UCSD-AML1 (cell line): ENCODE results near the gene FBXO10.
"Not testable (repeated sequence)": the region's sequence is repeated elsewhere in the genome, so short reads cannot be mapped to it uniquely, and the experiment has no call there.

Source experiments
- DNase-seq: peaks from one replicate; lab custom pipeline; 2025; ENCODE audit not compliant: unreplicated experiment; lab: John Stamatoyannopoulos, UW

Gene FBXO10, protein sequence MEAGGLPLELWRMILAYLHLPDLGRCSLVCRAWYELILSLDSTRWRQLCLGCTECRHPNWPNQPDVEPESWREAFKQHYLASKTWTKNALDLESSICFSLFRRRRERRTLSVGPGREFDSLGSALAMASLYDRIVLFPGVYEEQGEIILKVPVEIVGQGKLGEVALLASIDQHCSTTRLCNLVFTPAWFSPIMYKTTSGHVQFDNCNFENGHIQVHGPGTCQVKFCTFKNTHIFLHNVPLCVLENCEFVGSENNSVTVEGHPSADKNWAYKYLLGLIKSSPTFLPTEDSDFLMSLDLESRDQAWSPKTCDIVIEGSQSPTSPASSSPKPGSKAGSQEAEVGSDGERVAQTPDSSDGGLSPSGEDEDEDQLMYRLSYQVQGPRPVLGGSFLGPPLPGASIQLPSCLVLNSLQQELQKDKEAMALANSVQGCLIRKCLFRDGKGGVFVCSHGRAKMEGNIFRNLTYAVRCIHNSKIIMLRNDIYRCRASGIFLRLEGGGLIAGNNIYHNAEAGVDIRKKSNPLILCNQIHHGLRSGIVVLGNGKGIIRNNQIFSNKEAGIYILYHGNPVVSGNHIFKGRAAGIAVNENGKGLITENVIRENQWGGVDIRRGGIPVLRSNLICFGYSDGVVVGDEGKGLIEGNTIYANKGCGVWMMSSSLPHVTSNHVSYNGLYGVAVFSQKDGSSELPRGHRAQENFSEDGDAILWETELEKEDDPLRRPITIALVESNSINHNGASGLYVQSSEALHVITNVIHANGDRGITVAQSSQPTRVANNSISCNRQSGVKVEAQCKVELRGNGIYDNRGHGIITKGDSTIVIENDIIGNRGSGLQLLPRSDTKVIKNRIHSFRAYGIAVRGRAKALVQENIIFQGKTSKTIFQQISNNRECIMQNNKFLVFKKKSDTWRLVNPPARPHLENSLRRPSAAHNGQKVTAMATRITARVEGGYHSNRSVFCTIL

DNA sequence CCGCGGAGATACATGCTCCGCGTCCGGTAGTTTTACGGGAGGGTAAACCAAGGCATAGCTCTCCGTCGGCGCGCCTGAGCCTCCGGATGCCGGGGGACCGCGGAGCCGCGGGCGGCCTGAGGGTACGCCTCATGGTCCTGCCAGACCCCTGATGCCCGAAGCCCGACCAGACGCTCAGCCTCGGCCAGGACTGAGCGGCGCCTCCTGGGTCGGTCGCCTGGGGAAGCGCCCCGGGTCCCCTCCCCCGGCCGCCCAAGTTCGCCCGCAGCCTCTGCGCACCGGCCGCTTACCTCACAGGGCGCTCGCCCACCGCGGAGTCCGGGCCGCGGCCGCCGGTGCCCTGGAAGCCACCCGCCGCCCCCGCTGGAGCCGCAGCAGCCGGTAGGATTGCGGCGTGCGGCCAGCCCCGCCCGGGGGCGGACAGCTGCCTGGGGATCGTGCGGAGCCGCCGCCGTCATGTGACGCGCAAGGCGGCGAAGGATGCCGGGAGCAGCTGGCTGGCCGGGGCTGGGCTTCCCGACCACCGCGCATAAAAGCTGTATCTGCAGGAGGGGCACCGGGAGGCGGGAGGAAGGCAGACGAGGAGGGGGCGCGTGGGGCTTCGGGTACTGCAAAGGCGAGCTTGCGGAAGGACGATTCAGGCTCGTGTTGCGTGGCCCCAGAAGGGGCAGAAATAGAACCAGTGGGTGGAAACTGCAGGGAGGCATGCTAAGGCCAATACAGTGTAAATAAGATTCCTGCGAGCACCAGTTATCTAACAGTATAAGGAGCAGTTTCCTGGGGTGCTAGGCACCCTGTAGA lies at the start of gene FBXO10:
FBXO10 (minus strand) TSS at position 460 of the 801 bp plus-strand sequence. CDS start 34,612 bp downstream, outside the sequence.
- DNase-seq = peak; percentile 34

DNA sequence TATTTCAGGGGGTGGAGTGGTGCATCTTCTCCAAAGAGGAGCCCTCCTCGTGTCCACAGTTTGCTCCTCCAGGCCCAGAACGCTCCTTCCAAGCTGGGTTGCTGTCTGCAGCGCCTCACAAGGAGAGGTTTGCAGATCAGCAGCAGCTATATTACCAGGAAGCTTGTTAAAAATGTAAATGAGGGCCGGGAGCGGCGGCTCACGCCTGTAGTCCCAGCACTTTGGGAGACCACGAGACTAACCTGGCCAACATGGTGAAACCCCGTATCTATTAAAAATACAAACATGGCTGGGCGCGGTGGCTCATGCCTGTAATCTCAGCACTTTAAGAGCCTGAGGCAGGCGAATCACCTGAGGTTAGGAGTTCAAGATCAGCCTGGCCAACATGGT lies 49.6 kb upstream of the FBXO10 start:
- no peak for DNase-seq

DNA sequence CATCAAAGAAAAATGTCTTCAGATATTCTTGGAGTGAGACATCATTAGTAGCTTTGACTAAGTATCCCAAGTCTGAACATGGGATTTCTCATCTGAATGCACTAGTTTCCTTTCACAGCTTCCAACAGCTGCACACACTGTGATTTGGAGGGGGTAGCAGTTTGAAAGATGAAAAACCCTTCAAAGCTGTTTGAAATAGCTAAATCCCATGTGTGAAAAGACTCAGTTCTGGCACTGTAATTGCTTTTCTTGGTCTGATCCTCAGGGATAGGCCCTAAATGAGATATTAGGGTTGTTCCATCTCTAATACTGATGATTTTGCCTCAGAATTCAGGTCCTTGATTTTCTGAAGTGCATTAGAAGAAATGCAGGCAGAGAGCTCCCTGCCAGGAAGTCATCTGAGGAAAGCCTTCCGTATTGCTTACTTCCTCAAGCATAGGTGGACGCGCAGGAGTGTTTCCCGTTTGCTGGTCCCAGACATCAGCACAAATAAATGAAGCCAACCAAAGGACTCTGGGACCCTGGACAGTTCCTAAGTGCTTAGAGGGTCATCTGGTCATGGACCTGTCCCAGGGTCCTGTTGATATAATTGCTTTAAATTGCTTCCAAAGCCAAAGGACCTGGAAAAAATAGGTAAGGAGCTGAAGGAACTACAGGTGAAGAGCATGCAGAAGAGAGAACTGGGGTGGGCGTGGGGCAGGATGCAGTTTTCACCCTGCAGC lies 49.0 kb upstream of the FBXO10 start:
- DNase-seq = no peak

DNA sequence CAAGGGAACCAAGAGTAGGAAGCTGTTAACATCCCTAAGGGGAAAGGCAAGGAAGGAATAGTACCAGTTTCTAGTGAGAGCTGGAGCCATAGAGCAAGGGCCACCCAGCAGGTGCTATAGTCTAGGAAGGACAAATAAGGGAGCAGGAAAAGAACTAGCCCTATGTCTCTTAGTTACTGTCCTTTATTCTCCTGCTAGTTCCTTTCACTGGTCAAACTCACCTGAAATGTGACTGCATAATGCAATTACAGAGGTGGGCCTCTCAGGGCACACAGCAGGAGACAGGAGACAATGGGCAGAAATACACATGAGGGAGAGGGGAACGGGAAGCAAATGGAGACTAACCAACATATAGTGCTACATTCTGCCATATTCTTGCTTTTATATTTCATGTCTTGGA lies 47.9 kb upstream of the FBXO10 start:
- no peak for DNase-seq

DNA sequence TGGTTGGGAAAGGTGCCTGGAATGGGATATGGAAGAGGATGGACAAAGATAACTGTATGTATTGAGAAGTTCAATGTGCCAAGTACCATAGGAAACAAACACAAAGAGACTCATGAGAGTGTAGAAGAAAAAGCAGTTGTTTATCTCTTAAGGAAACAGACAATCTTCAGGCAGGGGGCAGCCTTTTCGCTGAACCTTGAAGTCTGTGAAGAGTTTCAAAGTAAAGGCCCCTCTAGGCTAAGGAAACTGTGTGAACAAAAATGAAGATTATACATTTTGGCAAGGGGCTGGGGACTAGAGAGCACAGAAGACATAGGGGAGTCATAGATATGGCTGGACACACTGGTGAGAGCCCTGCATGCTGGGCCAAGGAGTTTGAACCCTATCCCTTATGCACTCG lies 47.1 kb upstream of the FBXO10 start:
- DNase-seq = no peak

DNA sequence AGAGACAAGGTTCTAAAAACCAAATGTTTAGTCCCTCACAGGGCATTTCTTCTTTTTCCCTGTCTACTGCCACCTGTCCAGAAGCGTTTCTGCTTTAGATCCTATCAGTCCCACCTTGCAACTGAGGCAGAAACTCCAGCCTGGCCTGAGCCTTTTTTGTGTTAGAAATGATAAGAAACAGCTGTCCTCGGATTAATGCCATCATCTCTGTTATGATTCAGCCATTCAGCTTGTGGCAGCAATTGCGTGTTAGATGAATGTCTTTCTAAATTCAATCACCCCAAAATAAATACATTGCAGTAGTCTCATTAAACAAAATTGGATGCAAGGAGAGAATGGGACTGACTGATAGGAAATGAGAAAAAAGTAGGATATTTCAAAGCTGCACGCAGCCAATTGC lies 46.3 kb upstream of the FBXO10 start:
- no peak for DNase-seq

DNA sequence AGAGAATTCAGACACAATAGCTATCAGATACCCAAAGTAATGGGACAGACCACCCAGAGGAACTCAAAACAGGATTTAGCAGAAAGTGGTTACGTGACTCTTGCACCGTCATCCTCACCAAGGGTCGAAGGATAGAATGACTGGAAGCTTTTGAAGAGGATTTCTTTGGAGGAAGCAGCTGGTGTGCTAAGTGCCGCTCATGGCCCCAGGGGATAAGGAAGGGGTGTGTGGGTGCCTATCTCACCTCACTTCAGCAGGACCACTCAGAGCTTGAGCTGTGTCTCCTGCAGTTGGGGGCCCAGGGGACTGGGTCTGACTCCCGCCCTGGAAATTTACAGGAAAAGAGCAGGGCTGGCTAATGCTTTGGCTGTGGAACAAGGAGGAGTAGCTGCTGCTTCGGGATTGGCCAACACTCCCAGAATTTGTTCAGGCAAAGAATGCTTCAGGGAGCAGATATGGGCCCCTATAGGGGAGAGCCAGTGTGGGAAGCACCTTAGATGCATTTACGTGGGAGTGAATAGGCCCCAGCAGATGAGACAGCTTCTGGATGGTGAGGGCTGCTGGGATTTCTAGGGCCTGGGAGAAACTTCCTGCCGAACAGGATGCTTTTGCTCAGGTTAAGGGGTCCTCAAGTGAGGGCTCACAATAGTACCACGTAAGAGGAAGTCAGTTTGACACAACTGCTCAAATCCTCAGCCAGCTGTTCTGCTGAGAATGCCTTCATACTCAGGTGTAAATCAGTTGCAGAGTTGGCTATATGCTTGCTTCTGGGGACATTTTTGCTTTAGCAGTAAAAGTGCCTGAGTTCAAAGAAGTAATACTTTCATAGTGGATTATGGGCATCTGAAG lies 45.3 kb upstream of the FBXO10 start:
- no peak for DNase-seq

DNA sequence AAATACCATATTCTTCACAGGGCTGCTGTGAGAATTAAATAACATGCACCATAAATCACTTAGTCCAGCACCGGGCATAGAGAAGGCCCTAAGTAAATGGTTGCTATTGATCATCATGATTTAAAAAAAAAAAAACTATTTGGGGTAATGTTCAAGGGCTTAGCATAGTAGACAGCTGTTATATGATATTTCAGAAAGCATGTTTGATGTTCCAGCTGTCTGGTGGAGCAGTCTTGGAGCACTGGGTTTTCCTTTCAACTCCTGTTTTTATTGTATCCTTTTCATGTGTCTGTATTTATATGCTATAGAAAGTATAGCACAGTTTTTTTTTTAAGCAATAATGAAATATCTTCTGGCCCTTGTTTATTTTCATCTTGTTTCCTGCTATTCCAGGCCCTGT lies 44.2 kb upstream of the FBXO10 start:
- no peak for DNase-seq

DNA sequence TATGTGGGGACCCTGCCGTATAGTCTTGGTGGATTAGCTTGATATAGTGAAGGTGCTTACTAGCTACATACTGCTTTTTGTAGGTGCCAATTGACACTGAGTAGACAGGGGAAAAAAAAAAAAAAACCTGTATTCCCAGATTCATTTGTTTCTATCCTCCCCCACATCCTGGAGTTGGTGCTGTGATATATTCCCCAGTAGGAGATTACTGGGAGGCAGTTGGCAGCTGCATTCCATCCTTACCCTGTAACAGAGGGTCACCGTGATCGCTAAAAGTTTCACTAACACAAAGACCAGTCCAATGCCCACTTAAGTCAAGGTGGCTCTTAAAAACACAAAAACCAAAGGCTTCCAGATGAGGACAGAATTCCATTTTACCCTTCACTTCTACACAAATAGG lies 43.6 kb upstream of the FBXO10 start:
- no peak for DNase-seq

DNA sequence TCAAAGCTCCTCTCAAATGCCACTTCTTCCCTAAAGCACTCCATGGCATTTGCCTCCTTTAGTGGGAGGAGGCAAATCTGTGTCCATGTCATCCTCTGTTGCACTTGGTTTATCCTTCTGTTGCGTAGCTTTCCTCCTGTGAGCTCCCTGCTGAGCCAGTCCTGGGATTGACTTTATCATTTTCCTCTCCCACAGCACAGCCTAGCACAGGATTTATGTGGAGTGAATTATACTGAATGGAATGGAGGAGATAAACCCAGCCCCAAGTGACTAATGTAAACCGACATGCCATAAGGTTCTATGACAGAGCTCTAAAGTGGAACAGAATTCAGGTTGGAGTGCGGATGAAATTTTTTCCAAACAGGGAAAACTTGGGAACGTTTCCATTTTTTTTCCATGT lies 42.6 kb upstream of the FBXO10 start:
- DNase-seq = no peak

DNA sequence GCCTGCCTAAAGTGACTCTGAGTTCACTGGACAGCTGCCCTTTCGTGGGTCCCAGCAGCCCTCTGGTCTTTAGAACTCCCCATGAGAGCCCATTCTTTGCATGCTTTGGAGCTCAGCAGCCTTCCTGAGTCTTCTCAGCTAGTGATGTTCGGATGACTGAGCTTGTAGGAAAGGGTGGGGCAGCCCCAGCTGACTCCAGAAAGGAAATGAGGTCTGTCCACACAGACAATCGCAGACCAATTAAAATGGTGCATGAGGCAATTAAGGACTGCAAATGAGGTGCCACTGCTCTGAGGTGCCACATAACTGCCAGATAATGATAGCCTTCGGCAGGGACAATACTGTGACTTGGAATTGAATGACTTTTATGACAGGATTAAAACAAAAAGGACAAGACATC lies 41.7 kb upstream of the FBXO10 start:
- no peak for DNase-seq

DNA sequence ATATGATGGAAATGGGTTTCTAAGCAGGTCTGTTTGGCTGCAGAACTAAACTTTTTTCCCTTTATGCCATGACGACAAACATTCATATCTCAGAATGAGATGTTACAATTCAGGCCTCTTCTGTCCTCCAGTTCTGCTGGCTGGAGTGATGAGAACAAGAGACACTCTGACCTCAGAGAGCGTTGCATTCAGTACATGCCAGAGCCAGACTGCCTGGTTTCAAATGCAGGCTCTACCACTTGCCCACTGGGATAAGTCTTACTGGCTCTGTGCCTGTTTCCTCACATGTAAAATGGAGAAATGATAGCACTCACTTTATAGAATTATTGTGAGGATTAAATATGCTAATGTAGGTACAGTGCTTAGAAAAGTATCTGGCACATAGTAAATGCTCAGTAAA lies 41.0 kb upstream of the FBXO10 start:
- DNase-seq = no peak

DNA sequence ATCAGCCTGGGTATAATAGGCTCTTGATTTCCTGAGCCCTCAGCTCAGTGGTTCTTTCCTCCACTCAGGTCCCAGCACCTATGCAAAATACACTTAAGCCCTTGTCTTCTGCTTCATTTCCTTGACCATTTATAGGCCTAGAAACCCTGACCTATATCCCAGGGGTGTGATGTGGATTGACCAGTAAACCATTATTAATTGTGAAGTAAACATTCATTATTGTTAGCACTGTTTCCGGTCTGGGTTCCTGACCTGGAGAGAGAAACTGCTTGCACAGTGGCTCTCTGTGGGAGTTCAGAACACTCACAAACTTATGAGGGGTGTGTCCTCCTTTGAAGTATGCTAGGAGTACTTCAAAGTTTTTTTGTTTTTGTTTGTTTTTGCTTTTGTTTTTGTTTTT lies 35.8 kb upstream of the FBXO10 start:
- no peak for DNase-seq

DNA sequence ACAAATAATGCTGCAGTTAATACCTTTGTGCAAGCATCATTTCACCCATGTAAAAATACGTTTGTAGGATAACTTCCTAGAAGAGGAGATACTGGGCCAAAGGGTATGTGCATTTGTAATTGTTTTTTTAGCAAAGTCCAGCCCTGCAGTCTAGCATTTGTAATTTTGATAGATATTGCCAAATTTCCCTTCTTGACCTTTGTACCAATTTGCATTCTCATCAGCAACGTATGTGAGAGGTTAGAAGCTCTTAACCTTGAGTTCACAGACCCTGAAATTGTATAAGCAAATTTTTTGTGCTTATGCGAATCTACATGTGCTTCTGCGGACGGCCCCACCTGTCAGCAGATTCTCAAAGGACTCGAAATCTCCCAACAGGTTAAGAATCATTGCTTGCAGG lies 34.8 kb upstream of the FBXO10 start:
- DNase-seq = no peak

DNA sequence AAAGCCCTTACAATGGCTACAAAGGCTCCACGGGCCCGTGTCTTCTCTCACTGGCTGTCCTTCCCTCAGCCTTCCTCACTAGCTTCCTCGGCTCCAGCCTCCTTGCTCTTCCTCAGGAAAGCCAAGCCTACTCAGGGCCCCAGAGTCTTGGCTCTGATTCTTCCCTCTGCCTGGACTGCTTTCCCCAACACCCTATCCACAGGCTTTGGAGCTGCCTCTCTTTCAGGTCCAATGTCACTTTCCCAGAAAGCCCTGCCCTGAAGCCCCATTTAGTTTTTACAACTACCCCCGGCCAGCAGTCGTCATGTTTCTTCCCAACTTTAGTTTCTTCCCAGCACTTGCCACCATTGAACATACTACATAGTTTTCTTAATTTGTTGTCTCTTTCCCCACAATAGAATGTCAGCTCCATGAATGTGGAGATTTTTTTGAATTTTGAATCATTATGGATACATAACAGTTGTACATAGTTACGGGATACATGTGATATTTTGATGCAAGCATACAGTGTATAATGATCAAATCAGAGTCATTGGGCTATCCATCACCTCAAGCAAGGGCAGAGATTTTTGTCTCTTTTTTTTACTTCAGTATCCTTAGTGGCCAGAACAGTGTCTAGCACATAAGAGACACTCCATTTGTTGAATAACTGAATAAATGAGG lies 33.7 kb upstream of the FBXO10 start:
- DNase-seq = no peak

DNA sequence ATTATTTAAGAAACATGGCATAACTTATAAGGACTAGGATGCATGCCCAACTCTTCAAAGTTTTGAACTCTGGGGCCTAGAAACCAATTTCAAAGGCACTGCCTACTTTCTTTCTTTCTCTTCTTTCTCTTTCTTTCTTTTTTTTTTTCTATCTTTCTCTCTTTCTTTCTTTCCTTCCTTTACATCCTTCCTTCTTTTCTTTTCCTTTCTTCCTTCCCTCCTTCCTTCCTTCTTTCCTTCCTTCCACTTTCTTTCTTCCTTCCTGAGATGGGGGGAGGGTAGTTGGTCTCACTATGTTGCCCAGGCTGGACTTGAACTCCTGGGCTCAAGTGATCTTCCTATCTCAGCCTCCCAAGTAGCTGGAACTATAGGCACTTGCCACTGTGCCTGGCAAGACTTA lies 32.1 kb upstream of the FBXO10 start:
- DNase-seq = no peak

DNA sequence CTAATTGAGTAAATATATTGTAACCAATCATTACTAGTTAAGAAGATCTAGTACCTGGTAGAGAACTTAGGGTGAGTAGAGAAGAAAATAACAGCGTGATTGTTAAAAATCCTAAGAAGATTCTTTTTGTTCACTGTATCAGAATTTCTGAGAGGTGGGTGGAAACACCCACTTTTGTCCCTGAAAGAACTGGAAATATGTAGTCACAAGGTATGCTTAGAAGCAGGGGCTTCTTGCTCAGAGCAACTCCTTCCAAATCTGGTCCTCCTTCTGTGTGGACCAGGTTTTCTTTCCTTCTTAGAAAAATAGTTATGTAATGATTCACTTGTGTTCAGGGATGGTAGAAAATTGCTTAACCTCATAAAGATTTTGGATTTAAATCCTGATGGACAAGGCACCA lies 28.1 kb upstream of the FBXO10 start:
- DNase-seq = no peak

DNA sequence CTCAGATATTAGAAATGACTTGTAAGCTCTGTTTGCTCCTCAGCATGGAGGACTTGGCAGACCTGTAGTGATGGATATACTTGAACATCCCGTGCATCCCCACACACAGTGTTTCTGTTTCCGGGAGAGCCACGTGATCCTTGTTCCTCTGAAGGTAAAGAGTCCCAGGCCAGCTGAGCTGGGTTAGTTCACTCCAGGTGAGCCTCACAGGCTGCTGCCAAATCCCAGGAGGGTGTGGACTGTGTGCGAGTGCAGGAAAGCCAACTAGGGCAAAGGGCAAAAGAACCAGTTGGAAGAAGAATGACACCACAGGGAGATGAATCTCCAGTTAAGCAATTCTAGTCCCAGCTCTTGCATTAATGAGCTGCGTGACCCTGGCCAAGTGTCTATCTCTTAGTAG lies 26.6 kb upstream of the FBXO10 start:
- no peak for DNase-seq

DNA sequence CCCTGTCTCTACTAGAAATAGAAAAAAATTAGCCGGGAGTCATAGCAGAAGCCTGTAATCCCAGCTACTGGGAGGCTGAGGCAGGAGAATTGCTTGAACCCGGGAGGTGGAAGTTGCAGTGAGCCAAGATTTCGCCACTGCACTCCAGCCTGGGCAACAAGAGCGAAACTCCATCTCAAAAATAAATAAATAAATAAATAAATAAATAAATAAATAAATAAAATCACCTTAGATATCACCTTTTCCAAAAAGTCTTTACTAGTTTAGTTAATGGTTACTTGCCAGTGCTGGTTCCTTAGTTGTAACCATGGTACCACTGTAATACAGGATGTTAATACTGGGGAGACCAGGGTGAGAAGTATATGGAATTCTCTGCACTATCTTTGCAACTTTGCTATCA lies 25.9 kb upstream of the FBXO10 start:
- not testable (repeated sequence) for DNase-seq
